PFSK-1 (cell line): Measurements from ENCODE around the gene MRPL10.

Source experiments
- FOXP2 ChIP-seq: optimal IDR thresholded peaks from 2 replicates; pipeline ENCODE3; 2011; ENCODE audit warnings: borderline replicate concordance, control low read depth, inconsistent platforms; ENCODE audit not compliant: insufficient read depth; ENCODE audit errors: extremely low read length, extremely low read depth
- POLR2AphosphoS5 ChIP-seq: IDR thresholded peaks from 2 replicates; pipeline ENCODE4 v1.6.1; 2012; ENCODE audit warnings: low read depth, mild to moderate bottlenecking, control low read depth, low read length, moderate library complexity
- SIN3A ChIP-seq: IDR thresholded peaks from 2 replicates; pipeline ENCODE4 v1.6.1; 2012; ENCODE audit warnings: mild to moderate bottlenecking, low read length, moderate library complexity, borderline replicate concordance; ENCODE audit not compliant: insufficient read depth
- TAF1 ChIP-seq: IDR thresholded peaks from 2 replicates; pipeline ENCODE4 v1.6.1; 2012; ENCODE audit warnings: low read length, control low read depth, borderline replicate concordance; ENCODE audit not compliant: insufficient read depth
- TF ChIP-seq, protein P1 (sequence below), 2 experiments: IDR thresholded peaks; 2 replicates each; pipeline versions ENCODE4 v1.6.1 to v1.8.0; 2011 to 2012; ENCODE audit warnings: low read depth in 2 of 2, low read length in 2 of 2, control low read depth in 1 of 2, inconsistent platforms in 1 of 2, mild to moderate bottlenecking in 1 of 2, moderate library complexity in 1 of 2; ENCODE audit not compliant: insufficient read depth in 1 of 2

The MRPL10 gene

DNA sequence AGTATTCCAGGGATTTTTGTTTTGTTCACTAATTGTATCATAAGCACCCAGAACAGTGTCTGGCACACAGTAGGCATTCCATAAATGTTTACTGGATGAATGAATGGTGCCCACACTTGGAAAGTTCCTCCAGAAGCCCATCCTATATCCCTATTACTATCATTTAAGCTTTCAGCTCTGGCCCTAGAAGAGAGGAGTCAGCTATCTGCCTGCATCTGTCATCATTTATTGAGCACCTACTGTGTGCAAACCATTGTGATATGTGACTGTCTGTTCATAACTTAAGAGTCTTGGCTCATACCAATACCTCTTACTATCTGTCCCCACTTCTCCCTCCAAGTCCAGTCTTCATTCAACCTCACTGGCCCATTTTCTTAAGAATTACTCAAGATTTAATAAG, 39.7 kb upstream of the MRPL10 start:
- TF ChIP-seq, protein P1, sequence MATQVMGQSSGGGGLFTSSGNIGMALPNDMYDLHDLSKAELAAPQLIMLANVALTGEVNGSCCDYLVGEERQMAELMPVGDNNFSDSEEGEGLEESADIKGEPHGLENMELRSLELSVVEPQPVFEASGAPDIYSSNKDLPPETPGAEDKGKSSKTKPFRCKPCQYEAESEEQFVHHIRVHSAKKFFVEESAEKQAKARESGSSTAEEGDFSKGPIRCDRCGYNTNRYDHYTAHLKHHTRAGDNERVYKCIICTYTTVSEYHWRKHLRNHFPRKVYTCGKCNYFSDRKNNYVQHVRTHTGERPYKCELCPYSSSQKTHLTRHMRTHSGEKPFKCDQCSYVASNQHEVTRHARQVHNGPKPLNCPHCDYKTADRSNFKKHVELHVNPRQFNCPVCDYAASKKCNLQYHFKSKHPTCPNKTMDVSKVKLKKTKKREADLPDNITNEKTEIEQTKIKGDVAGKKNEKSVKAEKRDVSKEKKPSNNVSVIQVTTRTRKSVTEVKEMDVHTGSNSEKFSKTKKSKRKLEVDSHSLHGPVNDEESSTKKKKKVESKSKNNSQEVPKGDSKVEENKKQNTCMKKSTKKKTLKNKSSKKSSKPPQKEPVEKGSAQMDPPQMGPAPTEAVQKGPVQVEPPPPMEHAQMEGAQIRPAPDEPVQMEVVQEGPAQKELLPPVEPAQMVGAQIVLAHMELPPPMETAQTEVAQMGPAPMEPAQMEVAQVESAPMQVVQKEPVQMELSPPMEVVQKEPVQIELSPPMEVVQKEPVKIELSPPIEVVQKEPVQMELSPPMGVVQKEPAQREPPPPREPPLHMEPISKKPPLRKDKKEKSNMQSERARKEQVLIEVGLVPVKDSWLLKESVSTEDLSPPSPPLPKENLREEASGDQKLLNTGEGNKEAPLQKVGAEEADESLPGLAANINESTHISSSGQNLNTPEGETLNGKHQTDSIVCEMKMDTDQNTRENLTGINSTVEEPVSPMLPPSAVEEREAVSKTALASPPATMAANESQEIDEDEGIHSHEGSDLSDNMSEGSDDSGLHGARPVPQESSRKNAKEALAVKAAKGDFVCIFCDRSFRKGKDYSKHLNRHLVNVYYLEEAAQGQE (IDR thresholded peaks at IDR 0.05; ENCODE audit: insufficient read depth in 1 of 2, low read depth in 2 of 2, low read length in 2 of 2) = no peak
- TF ChIP-seq TAF1 (no peak), FOXP2 (no peak), SIN3A (no peak), POLR2AphosphoS5 (no peak)

- TF ChIP-seq, protein P1 (IDR thresholded peaks at IDR 0.05; ENCODE audit: insufficient read depth in 1 of 2, low read depth in 2 of 2, low read length in 2 of 2) = no peak
These were observed 38.7 kb upstream of the MRPL10 start for GRCh38 chr17:47870056-47870455.

DNA sequence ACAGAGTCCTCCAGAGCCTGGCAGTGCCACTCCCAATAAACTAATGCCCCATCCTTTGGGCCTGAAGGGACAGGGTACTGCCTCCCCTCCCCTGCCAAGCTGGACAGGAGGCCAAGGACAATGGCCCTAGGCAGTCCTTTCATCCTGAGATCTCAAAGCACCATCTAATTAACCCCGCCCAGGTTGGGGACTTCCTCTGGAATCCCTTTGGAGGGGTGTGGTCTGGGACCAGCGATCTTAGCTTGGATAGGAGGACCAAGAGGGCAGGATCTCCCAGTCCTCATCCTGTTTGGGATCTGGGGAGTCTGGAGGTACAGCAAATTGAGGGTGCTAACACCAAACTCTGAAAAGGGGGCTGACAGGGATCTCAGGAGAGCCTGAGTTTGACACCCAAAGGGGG, 37.8 kb upstream of the MRPL10 start:
- TF ChIP-seq POLR2AphosphoS5 (no peak), FOXP2 (no peak), SIN3A (no peak), TAF1 (no peak)
- TF ChIP-seq, protein P1 (IDR thresholded peaks at IDR 0.05; ENCODE audit: insufficient read depth in 1 of 2, low read depth in 2 of 2, low read length in 2 of 2) = no peak

GRCh38 chr17:47867813-47868533, 36.6 kb upstream of the MRPL10 start:
- TF ChIP-seq FOXP2 = no peak
- no peak for TF ChIP-seq TAF1
- TF ChIP-seq SIN3A = no peak
- TF ChIP-seq, protein P1 (IDR thresholded peaks at IDR 0.05; ENCODE audit: insufficient read depth in 1 of 2, low read depth in 2 of 2, low read length in 2 of 2) = no peak
- TF ChIP-seq POLR2AphosphoS5 = no peak

- TF ChIP-seq POLR2AphosphoS5 (no peak), FOXP2 (no peak), TAF1 (no peak), SIN3A (no peak)
- TF ChIP-seq, protein P1 (IDR thresholded peaks at IDR 0.05; ENCODE audit: insufficient read depth in 1 of 2, low read depth in 2 of 2, low read length in 2 of 2) = no peak
These were observed 35.6 kb upstream of the MRPL10 start for GRCh38 chr17:47866941-47867340.
